ENCODE results near the gene LRRC8B.
"Not testable (repeated sequence)": the region's sequence is repeated elsewhere in the genome, so short reads cannot be mapped to it uniquely, and the experiment has no call there.

The LRRC8B gene

GRCh38 chr1:89519779-89520358, 4.8 kb upstream of the LRRC8B start:
- in situ Hi-C loops (cut with MboI; ENCODE audit: low pct_unique_long_range_greater_than_20kb, low sequenced_read_pairs) = loop anchor here (25.0 kb wide), 1 partner anchor 242 kb away; no protein-coding TSS in a partner anchor
- peak; percentile 59 for DNase-seq

- DNase-seq = not testable (repeated sequence)
- in situ Hi-C loops (cut with MboI; ENCODE audit: low pct_unique_long_range_greater_than_20kb, low sequenced_read_pairs) = loop anchor here (25.0 kb wide), 1 partner anchor 240 kb away; no protein-coding TSS in a partner anchor
Measured at GRCh38 chr1:89521977-89522376, 2.7 kb upstream of the LRRC8B start.

GRCh38 chr1:89523572-89524368, 859 bp upstream of the LRRC8B start:
- DNase-seq = peak; percentile 86
- in situ Hi-C loops (cut with MboI; ENCODE audit: low pct_unique_long_range_greater_than_20kb, low sequenced_read_pairs) = loop anchor here (25.0 kb wide), 1 partner anchor 239 kb away; no protein-coding TSS in a partner anchor

- in situ Hi-C loops (cut with MboI; ENCODE audit: low pct_unique_long_range_greater_than_20kb, low sequenced_read_pairs) = no loop called here
- peak; percentile 73 for DNase-seq
Measured at GRCh38 chr1:89525169-89525855, 683 bp downstream of the LRRC8B start.

GRCh38 chr1:89527256-89527655, 2.6 kb downstream of the LRRC8B start:
- DNase-seq = no peak
- in situ Hi-C loops (cut with MboI; ENCODE audit: low pct_unique_long_range_greater_than_20kb, low sequenced_read_pairs) = no loop called here

- in situ Hi-C loops (cut with MboI; ENCODE audit: low pct_unique_long_range_greater_than_20kb, low sequenced_read_pairs) = no loop called here
- DNase-seq = no peak
Measured at GRCh38 chr1:89527750-89528381, 3.2 kb downstream of the LRRC8B start.

- in situ Hi-C loops (cut with MboI; ENCODE audit: low pct_unique_long_range_greater_than_20kb, low sequenced_read_pairs) = no loop called here
- no peak for DNase-seq
Measured at GRCh38 chr1:89528382-89528780, 3.8 kb downstream of the LRRC8B start.

GRCh38 chr1:89529196-89529595, 4.6 kb downstream of the LRRC8B start:
- in situ Hi-C loops (cut with MboI; ENCODE audit: low pct_unique_long_range_greater_than_20kb, low sequenced_read_pairs) = no loop called here
- no peak for DNase-seq

GRCh38 chr1:89530444-89531089, 5.9 kb downstream of the LRRC8B start:
- in situ Hi-C loops (cut with MboI; ENCODE audit: low pct_unique_long_range_greater_than_20kb, low sequenced_read_pairs) = no loop called here
- no peak for DNase-seq

- no peak for DNase-seq
- in situ Hi-C loops (cut with MboI; ENCODE audit: low pct_unique_long_range_greater_than_20kb, low sequenced_read_pairs) = no loop called here
Measured at GRCh38 chr1:89531480-89532139, 7.0 kb downstream of the LRRC8B start.

GRCh38 chr1:89532228-89532627, 7.6 kb downstream of the LRRC8B start:
- in situ Hi-C loops (cut with MboI; ENCODE audit: low pct_unique_long_range_greater_than_20kb, low sequenced_read_pairs) = no loop called here
- DNase-seq = no peak

- no peak for DNase-seq
- in situ Hi-C loops (cut with MboI; ENCODE audit: low pct_unique_long_range_greater_than_20kb, low sequenced_read_pairs) = no loop called here
Measured at GRCh38 chr1:89532866-89533265, 8.2 kb downstream of the LRRC8B start.

GRCh38 chr1:89535537-89535936, 10.9 kb downstream of the LRRC8B start:
- no peak for DNase-seq
- in situ Hi-C loops (cut with MboI; ENCODE audit: low pct_unique_long_range_greater_than_20kb, low sequenced_read_pairs) = no loop called here

GRCh38 chr1:89536555-89537341, 12.1 kb downstream of the LRRC8B start:
- no peak for DNase-seq
- in situ Hi-C loops (cut with MboI; ENCODE audit: low pct_unique_long_range_greater_than_20kb, low sequenced_read_pairs) = no loop called here

GRCh38 chr1:89538361-89538760, 13.7 kb downstream of the LRRC8B start:
- DNase-seq = peak; percentile 88

GRCh38 chr1:89539128-89539527, 14.5 kb downstream of the LRRC8B start:
- in situ Hi-C loops (cut with MboI; ENCODE audit: low pct_unique_long_range_greater_than_20kb, low sequenced_read_pairs) = no loop called here
- DNase-seq = no peak

More at GRCh38 chr1:89538361-89538760, 13.7 kb downstream of the LRRC8B start:
- in situ Hi-C loops (cut with MboI; ENCODE audit: low pct_unique_long_range_greater_than_20kb, low sequenced_read_pairs) = no loop called here

GRCh38 chr1:89540406-89540970, 15.9 kb downstream of the LRRC8B start:
- in situ Hi-C loops (cut with MboI; ENCODE audit: low pct_unique_long_range_greater_than_20kb, low sequenced_read_pairs) = no loop called here

GRCh38 chr1:89542345-89542744, 17.7 kb downstream of the LRRC8B start:
- in situ Hi-C loops (cut with MboI; ENCODE audit: low pct_unique_long_range_greater_than_20kb, low sequenced_read_pairs) = no loop called here
- DNase-seq = no peak

More at GRCh38 chr1:89540406-89540970, 15.9 kb downstream of the LRRC8B start:
- DNase-seq = peak; percentile 72
